ENCODE results near the gene FPR1.

Gene FPR1, protein sequence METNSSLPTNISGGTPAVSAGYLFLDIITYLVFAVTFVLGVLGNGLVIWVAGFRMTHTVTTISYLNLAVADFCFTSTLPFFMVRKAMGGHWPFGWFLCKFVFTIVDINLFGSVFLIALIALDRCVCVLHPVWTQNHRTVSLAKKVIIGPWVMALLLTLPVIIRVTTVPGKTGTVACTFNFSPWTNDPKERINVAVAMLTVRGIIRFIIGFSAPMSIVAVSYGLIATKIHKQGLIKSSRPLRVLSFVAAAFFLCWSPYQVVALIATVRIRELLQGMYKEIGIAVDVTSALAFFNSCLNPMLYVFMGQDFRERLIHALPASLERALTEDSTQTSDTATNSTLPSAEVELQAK

DNA sequence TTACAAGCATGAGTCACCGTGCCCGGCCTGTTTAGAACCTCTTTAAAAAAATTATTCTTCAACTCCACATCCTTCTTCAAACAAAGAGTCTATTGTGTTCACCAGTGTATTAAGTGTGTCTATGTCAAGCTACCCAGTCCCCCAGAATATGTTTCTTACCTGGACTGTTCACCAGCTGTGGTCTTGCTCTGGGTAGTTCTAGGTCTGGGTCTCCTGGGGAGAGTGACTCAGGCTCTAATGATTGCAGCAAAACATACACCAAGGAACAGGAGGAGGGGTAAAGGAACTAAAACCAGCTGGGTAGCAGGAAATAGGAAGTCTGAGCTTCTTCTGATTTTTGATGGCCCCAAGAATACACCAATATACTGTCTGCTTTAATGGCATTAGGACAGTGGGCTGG is at the start of gene FPR1:
TSS of gene FPR1 (minus strand) at position 224 of the 400 bp plus-strand sequence. CDS start 4,884 bp downstream, outside the sequence.
- DNase-seq = no peak

DNA sequence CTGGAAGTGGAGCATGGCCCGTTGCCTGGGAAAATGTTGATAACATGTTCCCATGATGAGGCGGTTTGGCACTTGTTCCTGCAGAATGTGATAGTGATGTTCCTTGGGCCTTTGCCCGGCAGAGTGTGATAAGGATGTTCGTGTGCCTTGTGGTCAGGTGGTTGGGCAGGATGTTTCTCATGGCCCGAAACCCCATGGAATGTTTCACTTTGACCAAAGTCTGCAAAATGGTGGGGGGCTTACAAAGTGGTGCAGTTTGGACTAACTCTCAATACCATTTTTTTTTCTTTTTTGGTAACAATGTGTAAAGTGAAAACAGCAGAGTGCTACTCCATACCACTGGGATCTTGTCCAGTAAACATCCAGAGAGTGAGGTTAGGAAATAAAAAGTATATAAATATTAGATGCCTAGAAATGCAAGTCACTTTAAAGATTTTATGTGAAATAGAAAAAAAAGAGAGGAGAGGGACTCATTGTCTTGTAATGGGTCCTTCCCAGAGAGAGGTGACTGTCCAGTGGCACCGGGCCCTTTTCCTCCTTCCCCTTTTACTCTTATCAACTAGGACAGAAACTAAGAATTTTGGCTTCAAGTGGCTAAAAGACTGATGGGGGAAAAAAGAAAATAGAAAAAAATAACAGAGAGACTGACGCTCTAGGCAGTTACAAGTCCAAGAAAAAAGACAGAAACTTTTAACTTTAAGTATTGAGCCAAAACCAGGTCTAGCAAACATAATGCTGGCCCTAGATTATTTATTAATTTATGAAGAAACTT is 49.0 kb upstream of the FPR1 start:
- no peak for DNase-seq

DNA sequence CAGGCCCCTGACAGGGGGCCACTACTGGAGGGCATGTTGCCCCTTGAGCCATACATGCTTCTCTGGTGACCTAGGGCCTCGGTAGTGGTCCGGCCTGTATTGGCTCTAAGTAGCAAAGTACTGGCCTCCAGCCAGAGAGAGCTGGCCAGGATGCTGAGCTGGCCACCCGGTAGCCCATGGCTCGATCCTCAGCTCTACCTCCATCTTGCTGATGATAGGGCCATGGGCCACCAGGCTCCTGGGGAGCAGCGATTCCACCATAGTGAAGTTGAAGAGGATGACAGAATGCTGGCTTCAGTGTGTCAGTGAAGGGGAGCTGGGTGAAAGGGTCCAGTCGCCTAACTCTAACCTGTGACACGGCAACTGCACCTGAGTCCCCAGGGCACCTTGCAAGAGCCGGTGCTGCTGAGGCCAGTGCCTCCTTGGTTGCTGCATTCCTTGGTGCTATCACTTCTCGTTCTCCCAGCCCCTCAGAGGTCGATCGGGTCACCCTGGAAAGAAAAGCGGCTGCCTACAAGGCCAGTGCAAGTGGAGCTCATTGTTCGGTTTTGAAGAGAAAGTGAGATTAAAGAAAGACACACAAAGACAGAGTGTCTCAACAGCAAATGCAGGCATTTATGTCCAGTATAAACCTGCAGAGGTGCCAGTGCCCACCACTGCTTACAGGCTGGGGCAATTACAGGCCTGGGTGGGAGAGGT is 48.2 kb upstream of the FPR1 start:
- no peak for DNase-seq

DNA sequence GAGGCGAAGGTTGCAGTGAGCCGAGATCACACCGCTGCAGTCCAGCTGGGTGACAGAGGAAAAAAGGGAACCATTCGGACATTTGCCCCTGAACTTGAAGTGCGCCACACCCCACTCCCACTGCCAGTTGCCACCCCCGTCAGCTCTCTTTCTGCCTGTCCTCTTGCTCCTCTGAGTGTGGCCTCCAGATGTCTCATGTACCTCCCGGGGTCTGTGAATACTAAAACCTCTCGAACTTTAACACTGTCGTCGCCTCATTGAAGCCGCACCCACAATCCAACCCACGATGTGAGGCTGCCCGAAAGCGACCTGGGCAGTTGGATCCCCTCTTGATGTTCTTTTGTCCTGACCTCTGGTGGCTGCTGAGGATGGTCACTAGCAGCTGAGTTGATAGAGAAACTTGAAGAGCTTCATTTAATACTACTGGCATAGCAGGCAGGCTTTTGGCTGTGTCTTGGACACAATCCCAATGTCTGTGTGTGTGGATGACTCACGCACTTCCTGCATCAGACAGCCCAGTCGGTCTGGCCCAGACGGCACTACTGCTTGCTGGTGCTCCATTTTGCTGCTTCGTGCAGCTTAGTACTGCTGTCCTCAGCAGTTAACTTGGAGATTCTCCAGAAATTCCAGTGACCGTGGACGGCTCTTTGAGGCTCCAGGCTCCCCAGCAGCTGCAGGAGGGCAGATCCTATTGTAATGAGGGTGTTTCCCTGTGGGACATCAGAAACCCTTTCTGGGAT is 47.5 kb upstream of the FPR1 start:
- DNase-seq = no peak

DNA sequence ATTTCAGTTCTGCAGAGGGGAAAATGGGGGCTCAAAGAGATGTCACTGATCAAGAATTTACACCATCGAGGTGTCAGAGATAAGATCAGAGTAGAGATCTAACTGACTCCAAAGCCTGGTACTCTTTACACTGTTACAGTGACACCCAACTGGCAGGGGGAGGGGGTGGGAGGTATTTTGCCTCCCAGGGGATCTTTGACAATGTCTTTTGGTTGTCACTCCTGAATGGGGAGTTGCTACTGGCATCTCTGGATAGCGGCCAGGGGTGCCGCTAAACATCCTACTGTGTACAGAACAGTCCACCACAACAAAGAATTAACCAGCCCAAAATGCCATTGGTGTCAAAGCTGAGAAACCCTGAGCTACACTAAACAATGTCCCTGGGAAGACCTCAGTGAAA is 46.4 kb upstream of the FPR1 start:
- DNase-seq = no peak

DNA sequence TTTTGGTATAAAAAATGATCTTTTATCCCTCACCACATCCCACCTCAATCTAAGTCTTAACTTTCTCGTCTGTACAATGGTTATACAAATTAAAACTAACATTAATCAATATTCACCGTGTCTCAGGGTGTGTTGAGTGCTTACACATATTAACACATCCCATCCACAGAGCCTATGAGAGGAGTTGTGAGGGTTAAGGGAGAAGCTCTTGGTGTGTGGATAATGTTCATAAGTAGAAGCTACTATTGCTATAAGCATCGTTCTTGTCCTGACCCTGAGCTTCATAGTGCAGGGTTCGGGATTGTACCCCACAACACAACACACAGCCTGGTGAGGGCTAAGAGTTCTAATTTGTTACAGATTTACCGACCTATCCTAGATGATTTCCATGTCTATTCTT is 45.8 kb upstream of the FPR1 start:
- no peak for DNase-seq

DNA sequence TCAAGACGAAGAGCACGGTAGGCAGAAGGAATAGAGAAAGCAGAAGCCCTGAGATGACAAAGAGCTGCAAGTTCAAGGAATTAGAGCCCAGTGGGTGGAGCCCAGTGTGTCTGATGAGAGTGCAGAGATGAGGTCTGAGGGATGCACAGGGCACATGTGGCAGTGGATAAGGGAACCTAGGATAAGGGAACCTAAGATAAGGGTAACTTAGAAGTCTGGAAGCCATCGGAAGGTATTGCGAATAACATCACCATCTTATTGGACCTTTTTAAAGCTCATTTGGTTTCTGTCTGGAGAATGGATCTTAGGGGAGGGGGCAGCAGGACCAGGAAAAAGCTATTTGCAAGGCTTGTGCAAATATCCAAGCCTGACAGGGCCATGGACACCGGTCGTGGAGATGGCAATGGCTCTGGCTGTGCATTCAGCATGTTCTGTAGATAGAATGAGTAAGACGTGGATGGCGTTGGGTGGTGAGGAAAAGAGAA is 44.6 kb upstream of the FPR1 start:
- no peak for DNase-seq

DNA sequence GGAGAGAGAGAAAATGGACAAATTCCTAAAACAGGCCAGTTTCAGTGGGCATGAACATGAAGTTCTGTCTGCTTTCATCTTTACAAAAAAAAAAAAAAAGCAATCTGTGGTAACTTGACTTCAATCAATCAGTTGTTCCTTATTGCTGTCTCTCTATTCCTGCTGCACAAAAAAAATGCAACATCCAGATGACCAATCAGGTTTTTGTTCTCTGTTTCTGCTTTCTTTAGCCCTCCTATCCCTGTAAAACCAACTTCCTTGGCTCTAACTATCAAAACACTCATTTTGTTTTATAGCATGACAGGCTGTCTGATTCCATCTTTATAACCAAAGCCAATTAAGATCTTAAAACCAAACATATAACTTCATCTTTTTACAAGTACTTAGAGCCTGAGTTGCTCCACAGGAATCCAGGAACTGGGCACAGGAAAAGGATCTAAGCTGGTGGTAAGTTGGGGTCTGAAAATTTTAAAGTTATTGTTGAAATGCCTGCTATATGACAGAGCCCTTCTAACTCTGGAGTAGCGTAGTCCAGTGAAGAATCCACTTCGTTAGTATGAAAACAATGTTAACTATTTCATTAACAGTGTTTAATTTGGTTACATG is 43.3 kb upstream of the FPR1 start, which contains the start of gene FPR3:
TSS of gene FPR3 (plus strand) at position 273 of the 606 bp plus-strand sequence. CDS start 28,592 bp downstream, outside the sequence.
- no peak for DNase-seq

DNA sequence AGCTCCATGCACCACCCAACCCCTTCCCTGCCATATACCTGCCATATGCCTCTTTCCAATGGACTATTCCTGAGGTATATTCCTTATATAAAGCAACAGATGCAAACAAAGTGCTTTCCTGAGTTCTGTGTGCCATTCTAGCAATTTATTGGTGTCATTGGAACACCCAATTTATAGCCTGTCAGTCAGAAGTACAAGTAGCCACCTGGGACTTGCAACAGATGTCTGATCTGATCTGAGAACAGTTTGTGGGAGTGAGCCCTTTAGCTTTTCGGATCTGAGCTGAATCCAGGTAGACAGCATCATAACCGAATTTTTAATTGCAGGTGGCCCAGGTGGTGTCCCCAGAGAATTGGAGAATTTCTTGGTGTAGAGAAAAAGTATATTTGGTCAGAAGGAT is 42.3 kb upstream of the FPR1 start:
- no peak for DNase-seq

DNA sequence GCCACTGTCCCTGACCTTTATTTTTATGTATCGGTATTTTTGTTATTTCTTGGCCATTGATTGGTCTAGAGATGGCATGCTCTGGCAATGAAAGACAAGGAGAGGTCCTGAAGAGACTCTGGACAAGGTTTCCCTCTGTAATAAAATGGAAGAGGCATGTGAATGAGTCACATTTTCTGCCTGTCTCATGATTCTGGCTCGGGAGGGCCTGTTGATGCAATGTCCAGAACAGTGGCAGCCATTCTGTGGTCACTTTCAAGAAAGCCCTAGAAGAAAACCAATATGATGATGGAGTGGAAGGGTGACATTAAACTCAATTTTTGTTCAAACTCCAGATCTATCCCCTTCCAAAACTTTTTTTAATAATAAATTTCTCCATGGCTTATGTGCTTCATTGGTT is 41.3 kb upstream of the FPR1 start:
- DNase-seq = no peak

DNA sequence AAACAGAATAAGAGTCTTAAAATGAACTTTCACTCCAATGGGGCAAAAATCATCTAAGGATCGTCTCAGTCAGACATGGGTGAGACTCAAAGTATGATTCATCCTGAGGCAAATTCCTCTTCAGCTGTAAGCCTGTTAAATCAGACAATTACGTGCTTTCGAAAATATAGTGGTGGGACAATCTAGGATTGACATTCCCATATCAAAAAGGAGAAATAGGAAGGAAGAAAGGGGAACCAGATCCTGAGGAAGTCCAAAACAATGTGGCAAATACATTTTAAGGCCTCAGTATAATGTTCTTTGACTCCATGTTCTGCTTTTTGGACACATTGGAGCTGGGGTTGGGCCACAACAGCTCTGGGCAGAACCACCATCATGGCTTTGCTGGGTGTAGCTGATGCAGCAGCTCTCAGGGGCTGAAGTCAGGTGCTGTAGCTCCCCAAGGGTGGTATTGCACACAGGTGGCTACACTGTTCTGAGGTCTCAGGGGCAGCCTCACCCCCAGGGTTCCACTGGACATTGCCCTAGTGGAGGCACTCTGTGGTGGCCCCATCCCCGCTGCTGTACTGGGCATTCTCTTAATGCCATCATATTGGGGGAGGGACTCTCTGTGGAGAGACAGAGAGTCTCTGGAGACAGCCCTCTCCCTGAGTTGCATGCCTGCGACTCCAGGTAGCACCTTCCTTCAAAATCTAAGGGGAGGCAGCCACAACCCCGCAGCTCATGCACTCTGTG is 37.5 kb upstream of the FPR1 start:
- no peak for DNase-seq

DNA sequence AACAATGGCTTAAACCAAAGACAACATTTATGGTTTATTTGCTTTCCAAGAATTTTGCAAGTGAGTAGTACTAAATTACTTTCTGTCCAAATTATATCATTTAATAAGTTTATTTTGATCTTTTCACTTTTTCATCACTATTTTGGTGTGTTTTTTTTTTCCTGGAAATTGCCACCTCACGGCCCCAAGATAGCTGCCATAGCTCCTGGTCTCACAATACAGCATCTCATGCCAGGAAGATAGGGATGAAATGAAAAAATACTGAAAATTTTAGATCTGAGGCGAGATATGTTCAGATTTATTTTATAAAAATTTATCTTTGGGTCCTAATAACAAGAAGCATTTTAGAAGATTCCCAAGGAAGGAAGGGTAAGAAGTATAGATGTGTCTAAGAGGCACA is 36.4 kb upstream of the FPR1 start:
- no peak for DNase-seq

DNA sequence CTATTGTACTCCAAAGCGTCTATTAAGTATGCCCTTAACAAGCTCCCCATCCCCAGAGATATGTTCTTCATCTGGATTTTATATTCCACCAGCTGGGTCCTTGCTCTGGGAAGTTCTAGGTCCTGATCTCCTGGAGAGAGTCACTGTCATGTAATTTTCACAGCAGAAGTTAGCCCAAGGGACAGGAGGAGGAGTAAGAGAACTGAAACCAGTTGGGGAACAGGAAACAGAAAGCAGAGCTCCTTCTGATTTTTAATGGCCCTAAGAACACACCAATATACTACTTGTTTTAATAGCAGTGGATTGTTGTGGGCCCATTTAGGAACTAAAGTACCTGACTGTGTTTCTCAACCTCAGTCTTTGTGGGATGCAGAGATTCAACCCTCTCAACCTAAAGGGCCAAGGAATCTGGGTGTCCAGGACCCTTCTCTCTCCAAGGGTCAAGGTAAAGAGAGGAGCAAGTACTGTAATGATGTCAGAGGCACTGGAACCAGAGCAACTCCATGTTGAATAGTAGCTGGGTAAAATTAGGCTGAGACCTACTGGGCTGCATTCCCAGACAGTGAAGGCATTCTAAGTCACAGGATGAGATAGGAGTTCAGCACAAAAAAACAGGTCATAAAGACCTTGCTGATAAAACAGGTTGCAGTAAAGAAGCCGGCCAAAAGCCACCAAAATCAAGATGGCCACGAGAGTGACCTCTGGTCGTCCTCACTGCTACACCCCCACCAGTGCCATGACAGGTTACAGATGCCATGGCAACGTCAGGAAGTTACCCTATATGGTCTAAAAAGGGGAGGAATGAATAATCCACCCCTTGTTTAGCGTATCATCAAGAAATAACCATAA is 35.2 kb upstream of the FPR1 start:
- DNase-seq = no peak

DNA sequence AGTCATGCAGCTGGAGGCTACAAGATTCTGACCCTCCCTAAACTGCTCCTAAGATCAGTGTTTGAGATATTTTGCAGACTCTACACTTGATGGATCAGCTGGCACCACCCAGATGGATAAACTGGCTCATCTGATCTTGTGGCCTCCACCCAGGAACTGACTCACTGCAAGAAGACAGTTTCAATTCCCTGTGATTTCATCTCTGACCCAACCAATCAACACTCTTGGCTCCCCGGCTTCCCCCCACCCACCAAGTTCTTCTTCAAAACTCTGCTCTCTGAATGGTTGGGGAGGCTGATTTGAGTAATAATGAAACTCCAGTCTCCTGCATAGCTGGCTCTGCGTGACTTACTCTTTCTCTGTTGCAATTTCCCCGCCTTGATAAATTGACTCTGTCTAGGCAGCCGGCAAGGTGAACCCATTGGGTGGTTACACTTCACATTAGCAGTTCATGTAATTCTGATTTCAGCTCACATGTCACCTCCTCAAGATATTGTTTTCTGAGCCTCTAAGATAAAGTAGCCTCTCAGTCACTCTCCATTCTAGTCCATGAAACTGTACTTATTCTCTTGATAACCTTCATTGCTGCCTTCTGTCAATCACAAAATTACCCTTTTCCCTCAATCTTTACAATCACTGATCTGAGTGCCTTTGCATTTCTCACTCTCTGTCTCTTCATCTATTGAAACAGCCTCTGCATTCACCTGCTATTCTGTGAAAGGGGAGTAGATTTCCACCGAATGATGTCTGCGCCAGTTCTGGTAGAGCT is 33.4 kb upstream of the FPR1 start:
- DNase-seq = no peak

DNA sequence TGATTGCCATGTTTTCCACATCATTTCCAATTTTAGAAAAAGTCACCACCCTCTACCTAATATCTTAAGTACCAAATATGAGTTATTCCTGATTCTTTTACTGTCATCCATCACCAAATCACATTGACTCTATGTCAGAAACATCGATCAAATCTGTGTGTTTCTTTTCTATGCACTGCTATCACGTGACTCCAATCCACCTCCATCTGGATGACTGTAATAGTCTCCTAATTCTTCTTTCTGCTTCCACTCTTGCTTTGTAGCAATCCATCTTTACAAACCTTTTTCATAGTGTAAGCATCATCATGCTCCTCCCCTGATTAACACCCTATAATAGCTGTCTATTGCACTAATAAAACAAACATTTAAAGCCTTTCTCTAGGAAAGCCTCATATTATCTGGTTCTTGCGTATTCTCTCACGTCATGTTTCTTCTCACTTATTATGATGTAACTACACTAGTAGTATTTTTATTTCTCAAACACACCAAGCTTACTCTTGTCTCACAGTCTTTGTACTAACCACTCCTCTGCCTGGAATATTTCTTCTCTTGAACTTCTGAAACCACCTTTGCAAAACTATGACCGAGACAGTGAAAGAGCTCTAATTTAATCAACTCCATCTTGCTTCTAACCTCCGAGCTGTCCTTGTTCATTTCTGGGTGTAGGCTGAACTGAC is 32.6 kb upstream of the FPR1 start:
- DNase-seq = no peak

DNA sequence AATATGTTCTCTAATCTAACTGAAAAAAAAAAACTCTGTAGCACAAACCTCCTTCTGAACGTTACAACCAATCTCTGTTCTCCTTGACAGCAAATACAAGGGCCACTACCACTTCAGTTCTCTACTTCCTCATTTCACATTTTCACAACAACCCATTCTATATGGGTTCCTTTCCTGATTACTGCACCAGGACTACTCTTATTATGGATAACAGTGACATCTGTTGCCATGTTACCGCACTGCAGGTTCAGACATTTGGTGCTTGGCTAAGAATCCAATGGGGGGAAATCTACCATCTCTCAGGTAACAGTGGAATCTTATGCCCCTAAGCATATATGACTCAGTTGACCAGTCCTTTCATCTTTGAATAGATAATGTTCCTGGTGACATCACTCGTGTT is 31.7 kb upstream of the FPR1 start:
- no peak for DNase-seq

DNA sequence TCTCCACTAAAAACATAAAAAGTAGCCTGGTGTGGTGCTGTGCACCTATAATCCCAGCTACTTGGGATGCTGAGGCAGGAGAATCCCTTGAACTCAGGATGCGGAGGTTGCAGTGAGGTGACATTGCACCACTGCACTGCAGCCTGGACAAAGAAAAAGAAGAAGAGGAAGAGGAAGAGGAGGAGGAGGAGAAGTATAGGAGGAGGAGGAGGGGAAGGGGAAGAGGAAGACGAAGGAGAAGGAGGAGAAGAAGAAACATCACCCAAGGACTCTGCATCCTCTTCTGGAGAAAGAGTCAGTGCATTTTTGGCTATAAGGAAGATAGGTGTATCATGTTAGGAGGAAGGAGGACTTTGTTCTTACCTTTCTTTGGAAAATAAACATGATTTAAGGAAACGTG is 30.3 kb upstream of the FPR1 start:
- no peak for DNase-seq

DNA sequence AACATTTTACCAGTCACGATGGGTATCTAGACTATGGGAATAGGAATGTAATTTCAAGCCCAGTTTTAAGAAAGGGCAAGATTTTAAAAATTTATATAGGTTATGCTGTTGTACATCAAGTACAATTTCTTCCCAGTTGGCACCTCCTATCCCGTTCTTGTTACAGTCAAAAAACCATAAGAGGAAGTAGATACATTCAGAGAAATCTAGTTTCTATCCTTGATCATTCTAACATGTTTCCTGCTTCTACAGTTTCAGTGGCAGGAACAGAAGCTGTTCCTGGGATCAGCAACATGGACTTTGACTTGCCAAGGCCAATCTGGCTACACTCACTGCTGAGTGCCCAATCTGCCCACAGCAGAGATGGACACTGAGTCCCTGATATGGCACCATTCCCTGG is 28.6 kb upstream of the FPR1 start:
- DNase-seq = no peak

DNA sequence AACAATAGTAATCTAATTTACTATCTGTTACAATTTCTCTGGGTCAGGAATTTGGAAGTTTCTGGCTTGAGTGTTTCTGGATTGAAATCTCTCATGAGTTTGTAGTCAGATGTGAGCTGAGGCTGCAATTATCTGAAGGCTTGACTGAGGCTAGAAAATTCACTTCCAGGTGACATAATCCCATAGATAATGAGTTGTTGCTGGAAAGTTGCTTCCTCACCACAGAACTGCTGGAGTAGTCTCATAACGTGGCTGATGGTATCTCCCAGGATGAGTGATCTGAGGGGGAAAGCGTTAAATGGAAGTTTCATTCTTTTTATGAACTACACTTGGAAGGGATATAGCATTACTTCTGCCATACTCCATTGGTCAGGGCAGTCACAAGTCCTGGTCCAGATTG is 28.0 kb upstream of the FPR1 start:
- DNase-seq = no peak
